Glutamatergic neuron (in vitro differentiated cells): ENCODE results near the gene FGF14. TPM values are rescaled to one million over a fixed set of nuclear protein-coding genes. Genes with fewer than 3 reads are reported as not detected.
"Not testable (repeated sequence)": the region's sequence is repeated elsewhere in the genome, so short reads cannot be mapped to it uniquely, and the experiment has no call there.

Source experiments
- DNase-seq: peaks from one replicate; pipeline ENCODE4 v3.0.0; 2022
- H3K27ac Mint-ChIP-seq: one replicate; pipeline ENCODE4 v1.8.0; 2020; ENCODE audit warnings: mild to moderate bottlenecking, mixed read lengths, inconsistent platforms; ENCODE audit not compliant: unreplicated experiment
- H3K27me3 Mint-ChIP-seq: one replicate; pipeline ENCODE4 v1.8.0; 2020; ENCODE audit warnings: mild to moderate bottlenecking, moderate library complexity, mixed read lengths, inconsistent platforms; ENCODE audit not compliant: unreplicated experiment
- H3K36me3 Mint-ChIP-seq: one replicate; pipeline ENCODE4 v1.8.0; 2020; ENCODE audit warnings: mild to moderate bottlenecking, mixed read lengths, inconsistent platforms; ENCODE audit not compliant: unreplicated experiment
- H3K4me1 Mint-ChIP-seq: one replicate; pipeline ENCODE4 v1.8.0; 2020; ENCODE audit warnings: mild to moderate bottlenecking, low read depth, mixed read lengths, inconsistent platforms; ENCODE audit not compliant: unreplicated experiment
- H3K4me3 Mint-ChIP-seq: one replicate; pipeline ENCODE4 v1.8.0; 2020; ENCODE audit warnings: mild to moderate bottlenecking, mixed read lengths, inconsistent platforms; ENCODE audit not compliant: unreplicated experiment
- H3K9me3 Mint-ChIP-seq: one replicate; pipeline ENCODE4 v1.8.0; 2020; ENCODE audit warnings: mild to moderate bottlenecking, moderate library complexity, mixed read lengths, inconsistent platforms; ENCODE audit not compliant: unreplicated experiment
- CTCF ChIP-seq: fragments of 200-600 bp; sonication (generic); IDR thresholded peaks from one replicate; pipeline ENCODE4 v1.5.0; 2021; ENCODE audit not compliant: partially characterized antibody, unreplicated experiment
- total RNA-seq: library from RNA; stranded (reverse); fragmentation: NEBNext Ultra II Directional; extraction: Animal tissue kit (Norgen Biotek cat#: 25700); gene quantifications from one replicate; pipeline ENCODE4 v1.2.1, GENCODE V29; 2021; ENCODE audit not compliant: unreplicated experiment

The FGF14 gene
- total RNA-seq, 1 donor from 2014 or later = 17.8 TPM

DNA sequence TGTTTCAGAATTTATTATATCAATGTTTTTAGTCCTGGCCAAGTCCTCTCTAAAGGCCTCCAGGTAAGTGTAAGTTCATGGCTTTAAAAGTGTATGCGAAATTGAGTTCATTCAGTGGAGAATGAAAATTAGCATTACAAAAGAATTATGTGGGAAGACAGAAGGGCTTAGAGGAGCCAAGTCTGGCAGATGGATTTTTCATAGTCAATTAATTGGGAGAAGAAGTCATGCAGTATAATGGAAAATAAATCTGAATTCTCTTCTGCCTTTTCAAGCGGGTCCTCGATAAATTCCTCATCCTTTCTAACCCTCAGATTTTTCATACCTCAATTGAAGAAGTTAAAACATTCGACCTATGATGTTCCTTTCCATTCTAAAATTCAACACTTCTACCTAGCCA, 555.1 kb downstream of the FGF14 start:
- H3K4me1 Mint-ChIP-seq = peaks cover 19% of the 10 kb centered on the region
- no peak for DNase-seq
- H3K27ac Mint-ChIP-seq = peak overlapping the region; percentile 46
- H3K9me3 Mint-ChIP-seq = no peaks in the 10 kb centered on the region
- no peaks in the 10 kb centered on the region for H3K36me3 Mint-ChIP-seq
- H3K4me3 Mint-ChIP-seq = peak overlapping the region; percentile 16
- TF ChIP-seq CTCF = no peak
- H3K27me3 Mint-ChIP-seq = no peaks in the 10 kb centered on the region

DNA sequence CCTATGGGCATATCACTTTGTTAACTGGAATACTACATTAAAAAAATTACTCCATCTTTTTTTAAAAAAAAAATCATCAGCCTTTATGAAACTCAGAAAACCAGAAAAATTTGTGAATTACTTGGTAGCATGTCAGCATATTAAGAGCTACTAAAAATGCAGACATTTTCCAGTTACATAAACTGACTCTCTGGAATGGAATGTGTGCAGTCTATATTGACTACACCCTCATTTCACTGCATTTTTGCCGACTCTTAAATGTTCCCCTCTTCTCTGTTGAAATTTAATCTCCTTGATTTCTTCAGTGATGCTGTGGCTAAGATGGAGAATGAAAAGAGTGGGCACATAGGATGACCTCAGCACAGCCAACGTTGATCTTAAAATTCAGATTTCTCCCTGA, 555.6 kb downstream of the FGF14 start:
- no peak for DNase-seq
- H3K4me1 Mint-ChIP-seq = peaks cover 19% of the 10 kb centered on the region
- no peaks in the 10 kb centered on the region for H3K9me3 Mint-ChIP-seq
- no peak overlapping the region for H3K27ac Mint-ChIP-seq
- H3K36me3 Mint-ChIP-seq = no peaks in the 10 kb centered on the region
- H3K27me3 Mint-ChIP-seq = no peaks in the 10 kb centered on the region
- TF ChIP-seq CTCF = no peak
- H3K4me3 Mint-ChIP-seq = no peak overlapping the region

DNA sequence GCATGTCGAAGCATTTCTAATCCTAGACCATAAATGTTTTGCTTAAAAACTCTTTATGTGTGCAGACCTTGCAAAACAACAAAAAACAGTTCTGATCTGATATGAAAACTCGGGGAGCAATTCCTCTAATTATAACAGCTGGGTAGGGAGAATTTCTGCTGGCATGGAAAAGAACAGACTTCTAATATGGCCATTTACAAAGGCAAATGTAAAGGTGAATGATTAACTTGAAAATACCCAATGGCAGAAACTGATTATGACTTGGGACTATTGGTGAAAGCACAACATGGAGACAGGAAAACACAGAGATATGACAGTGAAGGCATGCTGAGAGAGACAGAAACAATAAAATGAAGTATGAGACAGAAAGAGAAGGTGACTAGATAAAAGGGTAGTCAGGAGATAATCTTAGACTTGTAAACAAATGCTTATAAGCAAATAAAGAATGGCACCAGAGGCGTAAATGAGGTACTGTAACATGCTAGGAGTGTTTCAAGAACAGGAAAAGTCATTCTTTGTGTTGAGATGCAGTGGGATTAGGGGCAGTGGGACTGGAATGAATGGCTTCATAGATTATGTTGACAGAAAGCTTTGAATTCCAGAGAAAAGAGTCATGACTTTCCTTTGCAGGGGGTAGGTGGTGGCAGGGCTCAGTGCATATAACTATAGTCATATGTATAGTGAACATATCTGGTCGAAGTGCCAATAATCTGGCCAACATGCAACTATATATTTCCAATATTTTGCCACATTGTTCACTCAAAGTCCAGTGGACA, 556.4 kb downstream of the FGF14 start:
- DNase-seq = no peak
- TF ChIP-seq CTCF = no peak
- peaks cover 19% of the 10 kb centered on the region for H3K4me1 Mint-ChIP-seq
- no peaks in the 10 kb centered on the region for H3K36me3 Mint-ChIP-seq
- no peaks in the 10 kb centered on the region for H3K27me3 Mint-ChIP-seq
- H3K4me3 Mint-ChIP-seq = no peak overlapping the region
- H3K9me3 Mint-ChIP-seq = no peaks in the 10 kb centered on the region
- no peak overlapping the region for H3K27ac Mint-ChIP-seq

- Mint-ChIP-seq H3K27ac (no peak overlapping the region), H3K9me3 (no peaks in the 10 kb centered on the region), H3K27me3 (no peaks in the 10 kb centered on the region), H3K4me3 (no peak overlapping the region), H3K36me3 (no peaks in the 10 kb centered on the region), H3K4me1 (peaks cover 4% of the 10 kb centered on the region)
- TF ChIP-seq CTCF = no peak
- DNase-seq = no peak
Measured at GRCh38 chr13:101841698-101842097, 560.1 kb downstream of the FGF14 start.

GRCh38 chr13:101838323-101838722, 563.5 kb downstream of the FGF14 start:
- peaks cover 7% of the 10 kb centered on the region for H3K4me1 Mint-ChIP-seq
- H3K27ac Mint-ChIP-seq = no peak overlapping the region
- no peaks in the 10 kb centered on the region for H3K27me3 Mint-ChIP-seq
- no peak overlapping the region for H3K4me3 Mint-ChIP-seq
- no peak for TF ChIP-seq CTCF
- no peaks in the 10 kb centered on the region for H3K9me3 Mint-ChIP-seq
- H3K36me3 Mint-ChIP-seq = no peaks in the 10 kb centered on the region
- no peak for DNase-seq

DNA sequence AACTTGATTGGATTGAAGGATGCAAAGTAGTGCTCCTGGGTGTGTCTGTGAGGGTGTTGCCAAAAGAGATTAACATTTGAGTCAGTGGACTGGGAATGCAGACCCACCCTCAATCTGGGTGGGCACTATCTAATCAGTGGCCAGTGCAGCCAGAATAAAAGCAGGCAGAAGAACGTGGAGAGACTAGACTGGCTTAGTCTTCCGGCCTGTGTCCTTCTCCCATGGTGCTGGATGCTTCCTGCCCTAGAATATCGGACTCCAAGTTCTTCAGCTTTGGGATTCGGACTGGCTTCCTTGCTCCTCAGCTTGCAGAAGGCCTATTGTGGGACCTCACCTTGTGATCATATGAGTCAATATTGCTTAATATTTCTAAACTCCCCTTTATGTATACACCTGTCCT, 564.1 kb downstream of the FGF14 start:
- not testable (repeated sequence) for H3K27ac Mint-ChIP-seq, H3K9me3 Mint-ChIP-seq, H3K36me3 Mint-ChIP-seq, H3K4me3 Mint-ChIP-seq, H3K4me1 Mint-ChIP-seq, DNase-seq, H3K27me3 Mint-ChIP-seq
